Tibial nerve (tissue), 4 donors: ENCODE results near the gene CKAP5. TPM values are rescaled to one million over a fixed set of nuclear protein-coding genes. Genes with fewer than 3 reads are reported as not detected.

Experiments used
- DNase-seq, 2 donors: peaks; one replicate each; pipeline ENCODE4 v3.0.0-alpha.2; 2019; ENCODE audit warnings: low spot score in 2 of 2
- H3K27ac ChIP-seq, 4 donors: fragments of 200-600 bp; sonication (generic) in 3 of 4; one replicate each; pipeline ENCODE4 v1.5.1; 2017 to 2019; ENCODE audit warnings: mild to moderate bottlenecking in 1 of 4
- H3K27me3 ChIP-seq, 2 donors: fragments of 200-600 bp; sonication (generic) in 1 of 2; one replicate each; pipeline versions ENCODE4 v1.5.1 to v1.6.0; 2017 to 2019
- H3K36me3 ChIP-seq, 3 donors: fragments of 200-600 bp; sonication (generic); one replicate each; pipeline ENCODE4 v1.5.1; 2018 to 2019
- H3K4me1 ChIP-seq, 4 donors: fragments of 200-600 bp; sonication (generic) in 3 of 4; one replicate each; pipeline ENCODE4 v1.5.1; 2017 to 2019
- H3K4me3 ChIP-seq, 4 donors: fragments of 200-600 bp; sonication (generic) in 3 of 4; one replicate each; pipeline ENCODE4 v1.5.1; 2017 to 2019; ENCODE audit warnings: mild to moderate bottlenecking in 1 of 4, moderate library complexity in 1 of 4
- H3K9me3 ChIP-seq, 4 donors: fragments of 200-600 bp; sonication (generic) in 3 of 4; one replicate each; pipeline ENCODE4 v1.5.1; 2017 to 2019
- EP300 ChIP-seq, 2 donors: sonication (generic); formaldehyde crosslinking; IDR thresholded peaks; one replicate each; pipeline ENCODE4 v1.6.1; 2017; ENCODE audit warnings: antibody characterized with exemption in 2 of 2, mild to moderate bottlenecking in 1 of 2
- POLR2A ChIP-seq, 2 donors: fragments of 450-650 bp; IDR thresholded peaks; one replicate each; pipeline ENCODE4 v1.6.1; 2017; ENCODE audit warnings: antibody characterized with exemption in 2 of 2, mild to moderate bottlenecking in 2 of 2, moderate library complexity in 2 of 2
- WGBS, 2 donors: methylation state at CpG; one replicate each; pipeline ENCODE4 v1.1.5; 2018; 5-methylcytosine and 5-hydroxymethylcytosine counted together
- total RNA-seq, 4 donors: library from RNA; depleted of rRNA; stranded (reverse); fragments of >200 nt; gene quantifications; one replicate each; pipeline ENCODE4 v1.1.0, GENCODE V29; 2016
- TF ChIP-seq, protein P1 (sequence below), 5 experiments: fragments of 200-600 bp in 3 of 5; fragments of 450-650 bp in 2 of 5; sonication (generic) in 3 of 5; IDR thresholded peaks; one replicate each; pipeline ENCODE4 v1.5.1; 2016 to 2019; ENCODE audit warnings: antibody characterized with exemption in 5 of 5, mild to moderate bottlenecking in 3 of 5, moderate library complexity in 2 of 5

CKAP5 gene
- total RNA-seq, 4 donors from 2014 or later = 36.9 to 52.7 (median 47.7) TPM

- no peaks in the 10 kb centered on the region for H3K9me3 ChIP-seq
- no peaks in the 10 kb centered on the region for H3K36me3 ChIP-seq
- TF ChIP-seq EP300 (IDR thresholded peaks at IDR 0.05) (no peak), POLR2A (IDR thresholded peaks at IDR 0.05) (no peak)
- TF ChIP-seq, protein P1, sequence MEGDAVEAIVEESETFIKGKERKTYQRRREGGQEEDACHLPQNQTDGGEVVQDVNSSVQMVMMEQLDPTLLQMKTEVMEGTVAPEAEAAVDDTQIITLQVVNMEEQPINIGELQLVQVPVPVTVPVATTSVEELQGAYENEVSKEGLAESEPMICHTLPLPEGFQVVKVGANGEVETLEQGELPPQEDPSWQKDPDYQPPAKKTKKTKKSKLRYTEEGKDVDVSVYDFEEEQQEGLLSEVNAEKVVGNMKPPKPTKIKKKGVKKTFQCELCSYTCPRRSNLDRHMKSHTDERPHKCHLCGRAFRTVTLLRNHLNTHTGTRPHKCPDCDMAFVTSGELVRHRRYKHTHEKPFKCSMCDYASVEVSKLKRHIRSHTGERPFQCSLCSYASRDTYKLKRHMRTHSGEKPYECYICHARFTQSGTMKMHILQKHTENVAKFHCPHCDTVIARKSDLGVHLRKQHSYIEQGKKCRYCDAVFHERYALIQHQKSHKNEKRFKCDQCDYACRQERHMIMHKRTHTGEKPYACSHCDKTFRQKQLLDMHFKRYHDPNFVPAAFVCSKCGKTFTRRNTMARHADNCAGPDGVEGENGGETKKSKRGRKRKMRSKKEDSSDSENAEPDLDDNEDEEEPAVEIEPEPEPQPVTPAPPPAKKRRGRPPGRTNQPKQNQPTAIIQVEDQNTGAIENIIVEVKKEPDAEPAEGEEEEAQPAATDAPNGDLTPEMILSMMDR (IDR thresholded peaks at IDR 0.05) = no peak
- no peak for DNase-seq
- H3K4me3 ChIP-seq = no peak overlapping the region
- 86 to 93% methylated on average over 25 to 26 of the region's 26 CpGs for WGBS, 2 donors
- no peaks in the 10 kb centered on the region for H3K4me1 ChIP-seq
- no peaks in the 10 kb centered on the region for H3K27me3 ChIP-seq
- H3K27ac ChIP-seq = no peak overlapping the region
These were observed 119.7 kb downstream of the CKAP5 start for GRCh38 chr11:46726206-46726862.

GRCh38 chr11:46725338-46726205, 120.5 kb downstream of the CKAP5 start:
- Histone ChIP-seq H3K36me3 (no peaks in the 10 kb centered on the region), H3K4me3 (no peak overlapping the region), H3K27ac (no peak overlapping the region), H3K4me1 (no peaks in the 10 kb centered on the region), H3K9me3 (no peaks in the 10 kb centered on the region), H3K27me3 (no peaks in the 10 kb centered on the region)
- DNase-seq = no peak
- TF ChIP-seq POLR2A (IDR thresholded peaks at IDR 0.05) (no peak), EP300 (IDR thresholded peaks at IDR 0.05) (no peak)
- TF ChIP-seq, protein P1 (IDR thresholded peaks at IDR 0.05) = no peak
- WGBS, 2 donors = 78 to 86% methylated on average over 17 to 19 of the region's 19 CpGs

DNA sequence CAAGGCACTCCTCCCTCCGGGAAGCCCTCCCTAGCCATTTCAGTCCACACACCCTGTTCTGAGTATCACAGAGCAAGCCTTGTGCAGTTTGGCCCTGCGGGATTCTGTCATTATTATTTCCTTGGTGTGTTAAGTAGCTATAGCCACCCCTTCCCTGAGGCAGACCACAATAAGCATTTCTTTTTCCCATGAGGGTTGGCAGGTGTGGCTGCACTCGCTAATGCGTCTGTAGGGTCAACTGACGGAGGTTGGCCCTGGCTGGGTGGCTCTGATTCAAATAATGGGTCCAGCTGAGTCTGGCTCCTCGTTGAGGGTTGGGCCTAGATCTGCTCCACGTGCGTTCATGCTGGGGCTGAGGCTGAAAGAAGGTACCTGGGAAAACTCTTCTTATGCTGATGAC, 122.0 kb downstream of the CKAP5 start:
- DNase-seq = no peak
- no peaks in the 10 kb centered on the region for H3K36me3 ChIP-seq
- H3K27ac ChIP-seq = no peak overlapping the region
- no peak for TF ChIP-seq POLR2A (IDR thresholded peaks at IDR 0.05)
- TF ChIP-seq EP300 (IDR thresholded peaks at IDR 0.05) = no peak
- TF ChIP-seq, protein P1 (IDR thresholded peaks at IDR 0.05) = no peak
- H3K4me3 ChIP-seq = no peak overlapping the region
- no peaks in the 10 kb centered on the region for H3K9me3 ChIP-seq
- H3K27me3 ChIP-seq = no peaks in the 10 kb centered on the region
- no peaks in the 10 kb centered on the region for H3K4me1 ChIP-seq
- 35 to 60% methylated on average over 8 of the region's 8 CpGs for WGBS, 2 donors

DNA sequence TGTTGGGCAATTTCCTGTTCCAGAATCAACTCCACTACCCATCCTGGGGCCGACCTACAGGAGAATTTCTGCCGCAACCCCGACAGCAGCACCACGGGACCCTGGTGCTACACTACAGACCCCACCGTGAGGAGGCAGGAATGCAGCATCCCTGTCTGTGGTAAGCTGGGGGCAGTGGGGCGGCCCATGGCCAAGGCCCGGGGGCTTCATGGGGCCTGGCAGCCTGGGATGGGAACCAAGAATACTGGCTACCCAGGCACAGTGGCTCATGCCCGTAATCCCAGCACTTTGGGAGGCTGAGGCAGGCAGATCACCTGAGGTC, 122.8 kb downstream of the CKAP5 start:
- Histone ChIP-seq H3K4me3 (no peak overlapping the region), H3K27me3 (no peaks in the 10 kb centered on the region), H3K27ac (no peak overlapping the region), H3K9me3 (no peaks in the 10 kb centered on the region), H3K4me1 (no peaks in the 10 kb centered on the region), H3K36me3 (no peaks in the 10 kb centered on the region)
- no peak for DNase-seq
- TF ChIP-seq EP300 (IDR thresholded peaks at IDR 0.05) (no peak), POLR2A (IDR thresholded peaks at IDR 0.05) (no peak)
- TF ChIP-seq, protein P1 (IDR thresholded peaks at IDR 0.05) = no peak
- WGBS, 2 donors = 87 to 94% methylated on average over 6 to 8 of the region's 8 CpGs
